GM18861 (cell line): ENCODE data around the gene HSPA14.
"Not testable (repeated sequence)": the region's sequence is repeated elsewhere in the genome, so short reads cannot be mapped to it uniquely, and the experiment has no call there.

Experiments
- ATAC-seq: cut with Tn5 transposase; IDR thresholded peaks from one replicate; pipeline ENCODE4 v1.9.1; 2021; ENCODE audit not compliant: unreplicated experiment

The HSPA14 gene

DNA sequence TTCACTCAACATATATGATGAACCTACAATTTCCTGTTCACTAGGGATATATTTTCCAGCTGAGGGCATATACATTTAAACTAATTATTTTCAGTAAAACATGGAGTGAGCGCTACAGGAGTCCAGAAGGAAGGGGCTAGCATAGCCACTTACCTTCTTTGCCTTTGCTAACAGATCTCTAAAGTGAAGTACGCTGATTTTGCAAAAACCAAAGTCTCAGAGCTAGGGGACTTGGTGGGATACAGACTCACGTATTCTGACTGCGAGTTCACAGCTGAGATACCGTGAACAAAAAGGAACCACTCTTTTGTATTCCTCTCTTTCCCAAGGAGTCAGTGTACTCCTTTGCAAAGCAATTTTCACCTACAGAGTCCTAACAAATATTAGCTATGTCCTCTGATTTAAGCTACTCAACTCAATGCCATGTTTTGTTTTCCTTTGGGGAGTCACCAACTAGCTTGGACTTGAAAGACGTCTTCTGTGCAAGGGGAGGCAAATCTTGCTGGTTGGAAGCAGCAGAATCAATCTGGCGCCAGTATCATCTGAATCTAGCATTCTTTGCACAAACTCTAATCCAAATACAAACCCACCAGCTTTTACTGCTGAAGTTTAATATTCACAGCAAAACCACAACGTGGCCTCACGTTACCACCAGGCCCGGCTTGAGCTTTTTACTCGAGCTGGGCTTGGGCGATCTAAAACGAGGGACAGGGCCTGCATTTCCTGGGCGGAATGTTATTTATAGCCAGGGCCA, 926 bp upstream of the HSPA14 start:
- peak; percentile 0 for ATAC-seq

DNA sequence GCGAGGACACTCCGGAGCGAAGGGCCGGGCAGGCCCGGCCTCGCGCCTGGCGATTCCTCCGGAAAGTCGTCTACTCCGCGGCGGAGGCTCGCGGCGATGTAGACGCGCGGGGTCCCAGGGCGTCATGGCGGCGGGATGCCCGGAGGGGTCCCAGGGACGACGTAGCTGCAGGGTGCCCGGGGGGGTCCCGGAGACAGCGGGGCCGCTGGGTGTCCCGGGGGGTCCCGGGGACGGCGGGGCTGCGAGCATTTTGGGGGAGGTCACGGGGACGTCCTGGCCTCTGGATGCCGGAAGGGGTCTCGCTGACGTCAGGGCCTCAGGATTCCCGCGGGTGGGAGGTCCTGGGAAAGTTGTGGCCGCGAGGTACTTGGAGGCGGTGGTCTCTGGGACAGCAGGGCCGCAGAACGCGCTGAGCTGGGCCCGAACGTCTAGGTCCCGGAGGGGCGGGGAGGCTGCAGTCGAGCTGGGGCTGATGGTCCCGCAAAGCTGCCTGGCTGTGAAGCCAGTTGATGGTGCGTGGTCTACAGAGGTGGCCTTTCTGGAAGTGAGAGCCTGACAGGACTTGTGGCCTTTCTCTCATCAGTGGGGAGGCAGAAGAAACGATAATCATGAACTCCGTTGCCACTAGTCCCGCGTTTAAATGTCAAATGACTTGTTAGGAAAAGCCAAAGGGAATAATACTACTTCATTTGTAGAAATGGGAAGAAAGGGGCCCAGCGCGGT, 637 bp downstream of the HSPA14 start:
- no peak for ATAC-seq

DNA sequence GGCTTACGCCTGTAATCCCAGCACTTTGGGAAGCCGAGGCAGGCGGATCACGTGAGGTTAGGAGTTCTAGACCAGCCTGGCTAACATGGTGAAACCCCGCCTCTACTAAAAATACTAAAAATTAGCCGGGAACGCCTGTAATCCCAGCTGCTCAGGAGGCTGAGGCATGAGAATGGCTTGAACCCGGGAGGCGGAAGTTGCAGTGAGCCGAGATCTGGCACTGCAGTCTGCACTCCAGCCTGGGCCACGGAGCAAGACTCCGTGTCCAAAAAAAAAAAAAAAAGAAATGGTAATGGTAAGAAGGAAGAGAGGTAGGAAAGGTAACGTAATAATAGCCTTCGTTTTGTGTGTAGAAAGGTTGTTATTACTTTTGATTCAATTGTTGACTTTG, 1.2 kb downstream of the HSPA14 start:
- no peak for ATAC-seq

DNA sequence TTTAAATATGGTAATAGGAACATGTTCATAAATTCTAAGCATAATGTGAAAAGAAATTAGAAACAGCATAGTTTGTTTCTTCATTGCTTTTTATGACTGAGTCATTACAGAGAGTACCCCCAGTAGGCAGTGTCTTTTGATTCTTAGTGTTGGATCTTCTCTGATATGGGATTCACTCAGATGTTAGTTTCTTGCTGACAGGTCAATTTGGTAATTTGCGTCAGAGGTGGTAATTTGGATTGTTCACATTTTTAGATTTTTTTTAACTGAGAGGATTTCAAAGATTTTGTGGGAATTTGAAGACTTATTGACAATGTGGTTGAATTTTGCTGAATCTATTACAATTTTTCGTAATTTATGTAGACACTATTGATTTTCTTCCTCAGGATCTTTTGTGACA, 2.1 kb downstream of the HSPA14 start:
- no peak for ATAC-seq

DNA sequence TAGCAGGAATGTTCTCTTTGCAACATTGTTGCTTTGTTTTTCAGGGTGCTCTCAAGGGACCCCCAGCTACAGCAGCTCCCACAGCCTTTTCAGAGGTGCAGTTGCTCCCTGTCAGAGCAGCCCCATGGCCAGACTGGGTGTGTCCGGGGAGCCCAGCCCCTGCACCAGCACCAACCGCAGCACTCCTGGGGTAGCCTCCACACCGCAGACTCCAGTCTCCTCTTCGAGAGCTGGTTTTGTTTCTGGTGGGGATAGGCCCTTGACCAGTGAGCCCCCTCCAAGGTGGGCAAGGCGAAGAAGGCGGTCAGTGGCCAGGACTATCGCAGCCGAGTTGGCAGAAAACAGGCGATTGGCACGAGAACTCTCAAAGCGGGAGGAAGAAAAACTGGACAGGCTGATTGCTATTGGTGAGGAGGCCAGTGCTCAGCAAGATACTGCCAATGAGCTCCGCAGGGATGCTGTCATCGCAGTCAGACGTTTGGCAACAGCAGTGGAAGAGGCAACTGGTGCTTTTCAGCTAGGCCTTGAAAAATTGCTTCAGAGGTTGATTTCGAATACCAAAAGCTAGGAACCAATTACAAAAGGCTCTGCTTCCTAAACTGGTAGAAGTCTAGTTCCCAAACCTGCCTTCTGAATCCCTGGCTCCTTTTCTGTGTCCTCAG, 5.4 kb downstream of the HSPA14 start:
- no peak for ATAC-seq

DNA sequence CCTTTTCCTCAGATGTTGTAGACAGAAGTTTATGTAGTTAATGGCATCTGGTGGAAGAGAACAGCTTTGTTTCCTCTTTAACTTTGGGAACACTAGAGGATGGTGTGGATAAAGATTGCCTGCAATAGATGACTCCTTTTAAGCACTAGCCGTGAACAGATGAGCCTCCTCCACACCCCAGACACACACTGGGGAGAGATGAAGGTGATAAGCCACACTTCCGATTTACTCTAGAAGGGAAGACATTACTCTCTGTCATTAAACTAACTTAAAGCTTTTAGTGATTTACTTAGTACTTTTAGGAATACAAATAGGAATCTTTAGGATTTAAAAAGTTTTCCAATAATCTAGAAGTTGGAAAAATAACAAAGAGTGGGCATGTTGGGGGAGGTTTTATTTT, 6.8 kb downstream of the HSPA14 start:
- ATAC-seq, result no peak

DNA sequence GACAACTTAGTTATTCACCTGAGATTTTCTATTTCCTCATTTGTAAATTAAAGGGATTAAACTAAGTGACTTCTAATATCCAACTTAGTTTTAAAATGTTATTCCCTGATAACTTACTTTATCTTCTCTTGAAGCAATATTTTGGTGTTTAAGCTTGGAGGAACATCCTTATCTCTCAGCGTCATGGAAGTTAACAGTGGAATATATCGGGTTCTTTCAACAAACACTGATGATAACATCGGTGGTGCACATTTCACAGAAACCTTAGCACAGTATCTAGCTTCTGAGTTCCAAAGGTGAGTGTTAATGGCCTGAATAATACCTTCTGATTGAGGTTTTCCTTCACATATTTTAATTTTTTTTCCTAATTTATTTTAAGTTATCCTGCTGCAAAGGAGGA, 14.1 kb downstream of the HSPA14 start:
- ATAC-seq, result no peak

DNA sequence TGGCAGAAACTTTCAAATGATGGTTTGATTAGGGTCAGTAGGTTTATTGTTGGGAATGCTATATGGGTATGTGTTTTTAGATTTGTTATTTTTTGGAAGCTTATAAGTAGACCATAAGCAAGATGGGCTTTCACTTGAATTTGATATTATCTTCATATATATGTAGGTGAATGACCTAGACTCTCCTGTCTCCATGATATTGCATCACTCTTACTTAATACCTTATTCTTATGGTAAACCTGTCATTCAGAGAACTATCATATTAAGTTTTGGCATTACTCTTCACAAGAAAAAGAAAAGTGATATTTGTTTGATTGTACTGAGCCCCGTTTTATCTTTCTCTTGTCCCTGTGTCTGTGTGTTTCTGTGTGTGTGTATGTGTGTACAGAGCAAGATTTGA, 17.3 kb downstream of the HSPA14 start:
- ATAC-seq, result no peak

DNA sequence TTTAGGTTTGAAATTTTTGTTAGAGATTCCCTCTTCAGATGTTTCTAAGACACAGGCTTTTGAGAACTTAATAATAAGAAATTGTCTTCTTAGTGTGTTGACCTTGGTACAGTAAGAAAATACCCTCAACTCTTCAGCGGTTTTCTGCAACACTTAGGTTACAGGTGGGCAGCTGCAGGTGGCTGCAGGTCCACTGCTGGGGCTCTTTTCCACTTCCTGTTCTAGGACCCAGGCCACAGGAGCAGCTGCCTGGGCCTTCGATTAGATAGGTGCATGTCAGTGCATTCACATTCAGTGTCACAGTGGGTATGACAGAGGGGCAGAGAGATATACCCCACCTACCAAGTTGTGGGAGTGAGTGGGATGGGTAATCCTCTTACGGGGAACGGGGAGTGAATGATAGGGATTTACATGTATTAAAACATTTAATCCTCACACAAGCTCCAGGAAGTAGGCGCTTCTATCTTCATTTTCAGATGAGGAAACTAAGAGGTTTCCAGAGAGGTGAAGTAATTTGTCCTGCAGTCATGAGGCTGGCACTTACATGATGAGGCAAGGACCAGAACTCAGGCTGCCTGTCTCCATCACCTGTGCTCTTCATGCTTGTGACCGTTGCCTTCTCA, 20.3 kb downstream of the HSPA14 start:
- ATAC-seq, result no peak

DNA sequence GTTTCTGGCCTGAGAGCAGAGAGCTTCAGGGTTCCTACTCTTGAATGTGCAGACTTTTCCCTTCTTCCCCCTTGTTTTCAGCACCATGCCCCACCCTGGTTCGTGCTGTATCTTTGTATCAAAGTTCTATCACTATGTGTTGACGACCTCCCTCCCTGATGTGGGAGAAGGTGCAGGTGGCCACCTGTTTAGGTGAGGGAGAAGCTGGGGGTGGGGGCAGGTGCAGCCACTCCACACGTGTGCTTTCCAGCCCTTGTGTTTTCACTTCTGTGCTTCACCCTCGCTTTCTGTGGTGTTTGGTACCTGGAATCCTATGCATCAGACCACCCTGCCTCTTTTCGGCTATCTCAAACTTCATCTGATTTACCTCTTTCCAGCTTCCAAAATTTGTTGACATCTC, 20.9 kb downstream of the HSPA14 start:
- no peak for ATAC-seq

DNA sequence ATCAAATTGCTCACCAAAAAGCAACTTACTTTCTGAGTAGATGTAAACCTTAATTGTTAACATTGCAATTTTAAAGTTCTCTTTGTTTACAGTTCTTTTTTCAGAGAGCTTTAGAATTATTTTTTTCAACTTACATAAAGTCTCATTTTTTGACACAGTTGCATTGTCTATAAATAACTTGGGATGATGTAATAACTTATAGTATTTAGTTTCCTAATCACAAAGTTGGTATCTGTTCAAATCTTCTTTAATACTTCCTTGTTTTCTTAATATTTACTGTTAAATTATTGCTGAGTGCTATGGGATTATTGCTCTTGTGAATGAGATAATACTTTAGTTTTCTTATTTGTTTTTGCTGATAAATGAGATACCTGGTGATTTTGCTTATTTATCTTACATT, 21.7 kb downstream of the HSPA14 start:
- ATAC-seq, result no peak

DNA sequence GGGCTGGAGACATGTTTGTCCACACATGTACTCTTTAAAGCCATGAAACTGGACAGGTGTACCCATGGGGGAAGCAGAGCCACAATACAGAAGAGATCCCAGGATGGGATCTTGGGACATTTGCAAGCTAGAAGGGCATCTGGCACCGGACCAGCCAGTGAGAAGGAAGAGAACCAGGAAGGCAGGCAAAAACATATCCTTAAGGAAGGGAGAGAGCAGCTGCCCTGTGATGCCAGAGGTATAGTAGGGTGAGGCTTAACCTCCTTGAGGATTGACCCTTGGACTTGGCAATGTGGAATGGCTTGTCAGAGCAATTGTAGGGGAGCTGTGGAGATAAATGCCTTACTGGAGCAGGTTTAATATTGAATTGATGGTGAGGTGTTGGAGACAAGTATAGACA, 22.7 kb downstream of the HSPA14 start:
- no peak for ATAC-seq

DNA sequence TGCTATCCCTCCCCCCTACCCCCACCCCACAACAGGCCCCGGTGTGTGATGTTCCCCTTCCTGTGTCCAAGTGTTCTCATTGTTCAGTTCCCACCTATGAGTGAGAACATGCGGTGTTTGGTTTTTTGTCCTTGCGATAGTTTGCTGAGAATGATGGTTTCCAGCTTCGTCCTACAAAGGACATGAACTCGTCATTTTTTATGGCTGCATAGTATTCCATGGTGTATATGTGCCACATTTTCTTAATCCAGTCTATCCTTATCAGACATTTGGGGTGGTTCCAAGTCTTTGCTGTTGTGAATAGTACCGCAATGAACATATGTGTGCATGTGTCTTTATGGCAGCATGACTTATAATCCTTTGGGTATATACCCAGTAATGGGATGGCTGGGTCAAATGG, 26.4 kb downstream of the HSPA14 start:
- not testable (repeated sequence) for ATAC-seq

DNA sequence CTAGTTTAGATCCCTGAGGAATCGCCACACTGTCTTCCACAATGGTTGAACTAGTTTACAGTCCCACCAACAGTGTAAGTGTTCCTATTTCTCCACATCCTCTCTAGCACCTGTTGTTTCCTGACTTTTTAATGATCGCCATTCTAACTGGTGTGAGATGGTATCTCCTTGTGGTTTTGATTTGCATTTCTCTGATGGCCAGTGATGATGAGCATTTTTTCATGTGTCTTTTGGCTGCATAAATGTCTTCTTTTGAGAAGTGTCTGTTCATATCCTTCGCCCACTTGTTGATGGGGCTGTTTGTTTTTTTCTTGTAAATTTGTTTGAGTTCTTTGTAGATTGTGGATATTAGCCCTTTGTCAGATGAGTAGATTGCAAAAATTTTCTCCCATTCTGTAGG, 26.8 kb downstream of the HSPA14 start:
- not testable (repeated sequence) for ATAC-seq

DNA sequence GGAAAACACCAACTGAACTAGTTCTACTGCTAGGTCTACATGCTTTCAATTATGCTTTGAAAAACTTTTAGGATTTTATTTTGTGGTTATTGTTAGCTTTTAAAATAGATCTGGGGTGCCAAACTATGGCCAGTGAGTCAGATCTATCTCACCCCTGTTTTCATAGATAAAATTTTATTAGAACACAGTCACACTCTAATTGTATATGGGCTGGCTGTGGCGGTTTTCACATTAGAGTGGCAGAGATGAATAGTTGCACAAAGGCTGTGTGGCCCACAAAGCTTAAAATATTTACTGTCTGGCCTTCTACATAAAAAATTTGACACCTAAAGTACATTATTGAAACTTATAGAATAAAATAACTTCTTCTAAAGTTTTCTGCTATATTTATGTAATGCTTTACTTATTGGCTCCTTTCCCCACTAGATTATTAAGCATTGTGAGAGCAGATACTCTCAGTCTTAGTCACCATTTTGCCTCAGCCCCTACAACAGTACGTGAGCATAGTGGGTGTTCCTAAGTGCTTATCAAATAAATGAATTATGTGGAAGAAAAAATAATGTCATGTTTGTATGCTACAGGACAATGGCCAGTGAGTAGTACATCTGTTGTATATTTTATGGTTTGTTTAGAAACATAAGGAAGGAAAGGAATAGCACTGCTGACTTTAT, 35.1 kb downstream of the HSPA14 start:
- peak; percentile 74 for ATAC-seq

DNA sequence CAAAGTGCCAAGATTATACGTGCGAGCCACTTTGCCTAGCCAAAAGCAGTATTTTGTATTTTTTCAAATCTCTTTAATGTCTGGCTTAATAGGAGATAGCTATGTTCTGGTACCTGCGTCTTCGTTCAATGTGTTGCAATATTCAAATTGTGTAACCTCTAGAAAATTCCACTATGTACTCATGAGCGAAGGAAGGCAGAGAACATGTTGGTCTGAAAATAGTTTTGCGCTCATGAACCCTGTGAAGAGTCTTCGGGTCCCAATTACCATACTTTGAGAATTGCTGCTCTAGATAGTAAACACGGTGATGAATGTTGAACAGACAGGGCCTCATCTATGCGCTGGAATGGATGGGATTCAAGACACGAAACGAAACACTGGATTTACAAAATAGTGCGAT, 37.8 kb downstream of the HSPA14 start:
- ATAC-seq, result no peak

DNA sequence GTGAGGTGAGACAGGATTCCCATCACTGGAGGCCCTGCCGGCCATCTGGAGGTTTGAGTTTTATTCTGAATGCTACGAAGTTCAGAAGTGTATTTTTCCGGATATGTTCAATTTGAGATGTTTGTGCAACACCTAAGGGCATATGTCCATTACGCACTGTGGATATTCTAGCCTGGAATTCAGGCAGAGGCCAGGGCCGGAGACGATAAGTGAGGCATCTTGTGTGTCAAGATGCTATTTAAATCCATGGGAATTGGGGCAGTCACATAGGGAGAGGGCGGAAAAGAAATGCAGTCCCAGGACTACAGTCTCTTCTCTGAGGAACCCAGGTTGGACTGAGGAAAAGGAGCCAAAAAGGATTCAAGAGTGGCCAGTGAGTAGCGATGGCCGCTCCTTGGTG, 38.7 kb downstream of the HSPA14 start:
- no peak for ATAC-seq

DNA sequence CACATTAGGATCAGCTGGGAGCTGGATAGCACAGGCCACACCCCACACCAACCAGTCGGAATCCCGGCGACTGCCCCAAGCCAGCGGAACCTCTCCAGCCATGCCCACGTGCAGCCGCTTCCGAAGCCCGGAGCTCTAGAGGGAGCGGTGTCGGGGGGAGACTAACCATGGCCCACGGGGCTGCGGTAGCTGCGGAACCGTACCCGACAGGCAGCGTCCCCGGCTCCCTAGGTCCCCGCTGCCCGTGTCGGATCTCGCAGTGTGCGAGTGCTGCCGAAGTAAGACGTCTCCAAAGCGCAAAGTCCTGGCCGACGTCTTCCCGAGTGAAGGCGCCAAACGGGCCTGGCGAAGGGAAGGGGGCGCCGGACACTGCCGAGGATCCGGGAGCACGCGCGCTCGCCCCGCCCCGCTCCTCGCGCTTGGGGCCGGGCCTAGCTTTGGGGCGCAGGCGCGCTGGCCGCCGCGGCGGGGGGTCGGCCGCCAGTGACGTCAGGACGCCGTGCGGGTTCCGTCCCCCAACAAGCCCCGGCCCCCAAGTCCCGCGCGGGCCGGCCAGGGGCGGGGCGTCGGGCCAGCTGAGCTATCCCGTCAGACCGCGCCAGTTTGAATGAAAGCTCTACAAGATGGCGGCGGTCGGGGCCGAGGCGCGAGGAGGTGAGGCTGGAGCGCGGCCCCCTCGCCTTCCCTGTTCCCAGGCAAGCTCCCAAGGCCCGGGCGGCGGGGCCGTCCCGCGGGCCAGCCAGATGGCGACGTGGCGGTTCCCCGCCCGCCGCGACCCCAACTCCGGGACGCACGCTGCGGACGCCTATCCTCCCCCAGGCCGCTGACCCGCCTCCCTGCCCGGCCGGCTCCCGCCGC, 40.4 kb downstream of the HSPA14 start, which contains the start of gene SUV39H2:
SUV39H2 (plus strand) TSS at position 601 of the 858 bp plus-strand sequence; CDS start at position 624, 23 bp downstream.
- ATAC-seq, result peak; percentile 83

DNA sequence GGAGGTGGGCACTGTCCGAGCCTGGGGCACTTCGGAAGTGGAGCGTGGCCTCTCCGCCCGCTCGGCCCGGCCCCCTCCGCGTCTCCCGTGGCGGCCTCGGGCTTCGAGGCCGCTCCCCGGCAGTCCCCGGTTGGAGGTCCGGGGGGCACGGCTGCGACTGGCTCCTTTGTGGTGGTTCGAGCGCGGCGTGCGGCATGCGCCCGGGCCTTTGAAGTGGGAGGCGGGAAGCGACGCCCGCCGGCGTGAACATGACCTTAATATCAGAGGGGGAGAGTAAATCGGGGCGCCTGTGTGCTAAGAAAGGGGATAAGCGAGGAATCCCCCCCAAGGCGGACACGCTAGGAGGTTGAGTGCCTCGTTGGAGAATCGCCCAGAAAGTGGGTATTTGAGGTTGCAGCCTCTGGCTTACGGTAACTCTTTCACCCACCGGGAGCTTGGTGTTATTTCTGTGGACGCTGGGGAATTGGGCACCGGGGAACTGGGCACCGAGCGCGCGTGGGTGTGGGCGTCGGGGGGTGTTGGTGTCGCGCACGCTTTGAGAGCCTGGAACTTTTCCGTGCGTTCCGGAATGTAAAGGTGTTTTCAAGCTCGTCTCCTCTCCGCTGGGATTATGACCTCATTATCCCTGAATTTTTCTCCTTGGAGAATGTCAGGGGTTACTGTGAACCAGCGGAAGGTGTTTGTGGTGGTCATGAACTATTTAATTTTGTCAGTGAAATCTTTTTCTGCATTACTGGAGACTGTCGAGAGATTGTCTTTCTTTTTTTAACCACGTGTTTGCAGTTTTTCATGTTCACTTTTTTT, 41.2 kb downstream of the HSPA14 start:
- ATAC-seq, result no peak

DNA sequence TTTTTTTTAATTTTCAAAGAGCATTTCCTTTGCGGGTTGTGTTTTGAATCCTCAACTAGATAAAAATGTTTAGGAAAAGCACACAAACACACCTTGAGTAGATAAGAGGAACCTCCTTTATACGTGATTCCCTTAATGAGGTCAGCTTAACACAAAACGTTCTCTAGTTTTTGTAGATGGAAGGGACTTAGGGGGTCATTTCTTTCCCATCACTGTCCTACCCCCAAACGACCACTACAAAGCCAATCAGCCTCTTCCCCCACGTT, 41.8 kb downstream of the HSPA14 start:
- ATAC-seq, result no peak
